GM12878 (cell line): ENCODE data around the gene ALG2. TPM values are rescaled to one million over a fixed set of nuclear protein-coding genes. Genes with fewer than 3 reads are reported as not detected.

ENCODE experiments used
- CREM ChIP-seq: IDR thresholded peaks from 2 replicates; pipeline ENCODE4 v1.6.1; 2014; ENCODE audit warnings: antibody characterized with exemption, low read depth
- SIN3A ChIP-seq: IDR thresholded peaks from 2 replicates; pipeline ENCODE4 v1.6.1; 2012; ENCODE audit warnings: low read depth, low read length, improper control_type of control experiment
- SREBF2 ChIP-seq: IDR thresholded peaks from 2 replicates; pipeline ENCODE4 v1.6.1; 2012; ENCODE audit warnings: mild to moderate bottlenecking, low read length
- polyA plus RNA-seq, 11 experiments: library from polyadenylated mRNA; depleted of rRNA in 4 of 11; unstranded in 6 of 11; stranded (reverse) in 5 of 11; fragments of >200 nt; fragmentation: Nextera tagmentation in 4 of 11; fragmentation: Illumina TruSeq in 1 of 11; extraction: Ambion mirVana in 4 of 11; extraction: Trizol in 1 of 11; gene quantifications; 1 replicate in 1 of 11; 2 replicates in 10 of 11; pipeline versions ENCODE4 v1.2.1 to v1.2.3, GENCODE V29; 2011 to 2016; ENCODE audit warnings: inconsistent platforms in 2 of 11, missing spikeins in 2 of 11, low read depth in 1 of 11
- total RNA-seq, 4 experiments: library from RNA; depleted of rRNA in 3 of 4; stranded (reverse); fragments of >200 nt in 3 of 4; fragmentation: Illumina TruSeq in 1 of 4; extraction: Trizol in 1 of 4; gene quantifications; 2 replicates each; pipeline versions ENCODE4 v1.2.1 to v1.2.3, GENCODE V29; 2013 to 2021
- TF ChIP-seq, protein P1 (sequence below): fragments of 450-650 bp; IDR thresholded peaks from 2 replicates; pipeline ENCODE4 v1.6.1; 2016; ENCODE audit warnings: mild to moderate bottlenecking
- TF ChIP-seq, protein P2 (sequence below): fragments of 450-650 bp; IDR thresholded peaks from 2 replicates; pipeline ENCODE4 v1.6.1; 2014; ENCODE audit warnings: mild to moderate bottlenecking
- TF ChIP-seq, protein P3 (sequence below): IDR thresholded peaks from 2 replicates; pipeline ENCODE4 v1.6.1; 2012; ENCODE audit warnings: improper control_type of control experiment, low read depth, low read length; ENCODE audit not compliant: insufficient replicate concordance
- TF ChIP-seq, protein P4 (sequence below): IDR thresholded peaks from 2 replicates; pipeline ENCODE4 v1.6.1; 2012; ENCODE audit warnings: mild to moderate bottlenecking, low read depth, low read length
- TF ChIP-seq, protein P5 (sequence below): IDR thresholded peaks from 2 replicates; pipeline ENCODE4 v1.6.1; 2012; ENCODE audit warnings: low read depth, low read length, improper control_type of control experiment

ALG2 gene
- total and polyA plus RNA-seq, 10 of the 15 experiments (the other 5 are each of a cell fraction or from before 2014, with no cell fraction given), result 8.8 to 52.5 (median 38.6) TPM

DNA sequence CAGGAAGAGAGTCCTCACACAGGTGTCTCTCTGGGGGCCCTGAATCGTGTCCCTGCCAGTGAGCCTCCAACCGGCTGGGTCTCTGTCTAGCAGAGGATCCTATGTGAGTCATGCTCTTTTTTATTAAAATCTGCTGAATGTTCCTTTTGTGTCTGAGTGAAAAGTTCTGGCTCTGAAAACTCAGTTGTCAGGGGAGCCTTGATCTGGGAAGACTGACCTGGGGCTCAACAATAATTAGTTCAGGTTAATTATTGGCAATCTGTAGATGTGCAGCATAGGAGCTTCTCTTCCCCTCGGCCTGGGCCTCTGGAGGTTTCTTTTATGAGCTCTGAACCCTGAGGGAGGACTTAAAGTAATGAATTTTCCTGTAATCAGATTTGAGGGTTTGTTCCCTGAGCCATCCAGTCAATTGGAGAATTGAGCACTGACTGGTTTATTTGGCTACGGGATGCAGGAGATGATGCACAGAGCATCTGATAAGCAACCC is 45.2 kb downstream of the ALG2 start (continued):
- TF ChIP-seq, protein P1, sequence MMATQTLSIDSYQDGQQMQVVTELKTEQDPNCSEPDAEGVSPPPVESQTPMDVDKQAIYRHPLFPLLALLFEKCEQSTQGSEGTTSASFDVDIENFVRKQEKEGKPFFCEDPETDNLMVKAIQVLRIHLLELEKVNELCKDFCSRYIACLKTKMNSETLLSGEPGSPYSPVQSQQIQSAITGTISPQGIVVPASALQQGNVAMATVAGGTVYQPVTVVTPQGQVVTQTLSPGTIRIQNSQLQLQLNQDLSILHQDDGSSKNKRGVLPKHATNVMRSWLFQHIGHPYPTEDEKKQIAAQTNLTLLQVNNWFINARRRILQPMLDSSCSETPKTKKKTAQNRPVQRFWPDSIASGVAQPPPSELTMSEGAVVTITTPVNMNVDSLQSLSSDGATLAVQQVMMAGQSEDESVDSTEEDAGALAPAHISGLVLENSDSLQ, result no peak
- TF ChIP-seq SREBF2 (no peak), SIN3A (no peak), CREM (no peak)
- TF ChIP-seq, protein P2, sequence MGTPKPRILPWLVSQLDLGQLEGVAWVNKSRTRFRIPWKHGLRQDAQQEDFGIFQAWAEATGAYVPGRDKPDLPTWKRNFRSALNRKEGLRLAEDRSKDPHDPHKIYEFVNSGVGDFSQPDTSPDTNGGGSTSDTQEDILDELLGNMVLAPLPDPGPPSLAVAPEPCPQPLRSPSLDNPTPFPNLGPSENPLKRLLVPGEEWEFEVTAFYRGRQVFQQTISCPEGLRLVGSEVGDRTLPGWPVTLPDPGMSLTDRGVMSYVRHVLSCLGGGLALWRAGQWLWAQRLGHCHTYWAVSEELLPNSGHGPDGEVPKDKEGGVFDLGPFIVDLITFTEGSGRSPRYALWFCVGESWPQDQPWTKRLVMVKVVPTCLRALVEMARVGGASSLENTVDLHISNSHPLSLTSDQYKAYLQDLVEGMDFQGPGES, result no peak
- TF ChIP-seq, protein P3, sequence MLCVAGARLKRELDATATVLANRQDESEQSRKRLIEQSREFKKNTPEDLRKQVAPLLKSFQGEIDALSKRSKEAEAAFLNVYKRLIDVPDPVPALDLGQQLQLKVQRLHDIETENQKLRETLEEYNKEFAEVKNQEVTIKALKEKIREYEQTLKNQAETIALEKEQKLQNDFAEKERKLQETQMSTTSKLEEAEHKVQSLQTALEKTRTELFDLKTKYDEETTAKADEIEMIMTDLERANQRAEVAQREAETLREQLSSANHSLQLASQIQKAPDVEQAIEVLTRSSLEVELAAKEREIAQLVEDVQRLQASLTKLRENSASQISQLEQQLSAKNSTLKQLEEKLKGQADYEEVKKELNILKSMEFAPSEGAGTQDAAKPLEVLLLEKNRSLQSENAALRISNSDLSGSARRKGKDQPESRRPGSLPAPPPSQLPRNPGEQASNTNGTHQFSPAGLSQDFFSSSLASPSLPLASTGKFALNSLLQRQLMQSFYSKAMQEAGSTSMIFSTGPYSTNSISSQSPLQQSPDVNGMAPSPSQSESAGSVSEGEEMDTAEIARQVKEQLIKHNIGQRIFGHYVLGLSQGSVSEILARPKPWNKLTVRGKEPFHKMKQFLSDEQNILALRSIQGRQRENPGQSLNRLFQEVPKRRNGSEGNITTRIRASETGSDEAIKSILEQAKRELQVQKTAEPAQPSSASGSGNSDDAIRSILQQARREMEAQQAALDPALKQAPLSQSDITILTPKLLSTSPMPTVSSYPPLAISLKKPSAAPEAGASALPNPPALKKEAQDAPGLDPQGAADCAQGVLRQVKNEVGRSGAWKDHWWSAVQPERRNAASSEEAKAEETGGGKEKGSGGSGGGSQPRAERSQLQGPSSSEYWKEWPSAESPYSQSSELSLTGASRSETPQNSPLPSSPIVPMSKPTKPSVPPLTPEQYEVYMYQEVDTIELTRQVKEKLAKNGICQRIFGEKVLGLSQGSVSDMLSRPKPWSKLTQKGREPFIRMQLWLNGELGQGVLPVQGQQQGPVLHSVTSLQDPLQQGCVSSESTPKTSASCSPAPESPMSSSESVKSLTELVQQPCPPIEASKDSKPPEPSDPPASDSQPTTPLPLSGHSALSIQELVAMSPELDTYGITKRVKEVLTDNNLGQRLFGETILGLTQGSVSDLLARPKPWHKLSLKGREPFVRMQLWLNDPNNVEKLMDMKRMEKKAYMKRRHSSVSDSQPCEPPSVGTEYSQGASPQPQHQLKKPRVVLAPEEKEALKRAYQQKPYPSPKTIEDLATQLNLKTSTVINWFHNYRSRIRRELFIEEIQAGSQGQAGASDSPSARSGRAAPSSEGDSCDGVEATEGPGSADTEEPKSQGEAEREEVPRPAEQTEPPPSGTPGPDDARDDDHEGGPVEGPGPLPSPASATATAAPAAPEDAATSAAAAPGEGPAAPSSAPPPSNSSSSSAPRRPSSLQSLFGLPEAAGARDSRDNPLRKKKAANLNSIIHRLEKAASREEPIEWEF, result no peak
- TF ChIP-seq, protein P4, sequence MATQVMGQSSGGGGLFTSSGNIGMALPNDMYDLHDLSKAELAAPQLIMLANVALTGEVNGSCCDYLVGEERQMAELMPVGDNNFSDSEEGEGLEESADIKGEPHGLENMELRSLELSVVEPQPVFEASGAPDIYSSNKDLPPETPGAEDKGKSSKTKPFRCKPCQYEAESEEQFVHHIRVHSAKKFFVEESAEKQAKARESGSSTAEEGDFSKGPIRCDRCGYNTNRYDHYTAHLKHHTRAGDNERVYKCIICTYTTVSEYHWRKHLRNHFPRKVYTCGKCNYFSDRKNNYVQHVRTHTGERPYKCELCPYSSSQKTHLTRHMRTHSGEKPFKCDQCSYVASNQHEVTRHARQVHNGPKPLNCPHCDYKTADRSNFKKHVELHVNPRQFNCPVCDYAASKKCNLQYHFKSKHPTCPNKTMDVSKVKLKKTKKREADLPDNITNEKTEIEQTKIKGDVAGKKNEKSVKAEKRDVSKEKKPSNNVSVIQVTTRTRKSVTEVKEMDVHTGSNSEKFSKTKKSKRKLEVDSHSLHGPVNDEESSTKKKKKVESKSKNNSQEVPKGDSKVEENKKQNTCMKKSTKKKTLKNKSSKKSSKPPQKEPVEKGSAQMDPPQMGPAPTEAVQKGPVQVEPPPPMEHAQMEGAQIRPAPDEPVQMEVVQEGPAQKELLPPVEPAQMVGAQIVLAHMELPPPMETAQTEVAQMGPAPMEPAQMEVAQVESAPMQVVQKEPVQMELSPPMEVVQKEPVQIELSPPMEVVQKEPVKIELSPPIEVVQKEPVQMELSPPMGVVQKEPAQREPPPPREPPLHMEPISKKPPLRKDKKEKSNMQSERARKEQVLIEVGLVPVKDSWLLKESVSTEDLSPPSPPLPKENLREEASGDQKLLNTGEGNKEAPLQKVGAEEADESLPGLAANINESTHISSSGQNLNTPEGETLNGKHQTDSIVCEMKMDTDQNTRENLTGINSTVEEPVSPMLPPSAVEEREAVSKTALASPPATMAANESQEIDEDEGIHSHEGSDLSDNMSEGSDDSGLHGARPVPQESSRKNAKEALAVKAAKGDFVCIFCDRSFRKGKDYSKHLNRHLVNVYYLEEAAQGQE, result no peak
- TF ChIP-seq, protein P5, sequence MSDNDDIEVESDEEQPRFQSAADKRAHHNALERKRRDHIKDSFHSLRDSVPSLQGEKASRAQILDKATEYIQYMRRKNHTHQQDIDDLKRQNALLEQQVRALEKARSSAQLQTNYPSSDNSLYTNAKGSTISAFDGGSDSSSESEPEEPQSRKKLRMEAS, result no peak
